A549 (cell line): ENCODE measurements around the gene FAM124B.

Experiments used
- CBX2 ChIP-seq: fragments of 200-600 bp; sonication (generic); IDR thresholded peaks from 2 replicates; pipeline ENCODE4 v1.6.1; 2016; ENCODE audit warnings: low read depth, mild to moderate bottlenecking, borderline replicate concordance
- CHD2 ChIP-seq: fragments of 150-350 bp; IDR thresholded peaks from 2 replicates; pipeline ENCODE4 v1.6.1; 2014; ENCODE audit warnings: low read length; ENCODE audit not compliant: partially characterized antibody
- KDM1A ChIP-seq: fragments of 200-600 bp; sonication (generic); IDR thresholded peaks from 2 replicates; pipeline ENCODE4 v1.6.1; 2016; ENCODE audit warnings: low read depth, mild to moderate bottlenecking
- MAFK ChIP-seq: fragments of 450-650 bp; IDR thresholded peaks from 2 replicates; pipeline ENCODE4 v1.6.1; 2014; ENCODE audit not compliant: partially characterized antibody
- POLR2A ChIP-seq: IDR thresholded peaks from 2 replicates; pipeline ENCODE4 v1.6.1; 2012; ENCODE audit warnings: mild to moderate bottlenecking, low read length
- RARB ChIP-seq: fragments of 250-450 bp; sonication (Bioruptor Pico); IDR thresholded peaks from 2 replicates; pipeline ENCODE4 v1.8.0; 2021; ENCODE audit warnings: mild to moderate bottlenecking, moderate library complexity
- SREBF2 ChIP-seq: fragments of 450-650 bp; IDR thresholded peaks from 2 replicates; pipeline ENCODE4 v1.6.1; 2014; ENCODE audit warnings: mild to moderate bottlenecking, moderate library complexity

DNA sequence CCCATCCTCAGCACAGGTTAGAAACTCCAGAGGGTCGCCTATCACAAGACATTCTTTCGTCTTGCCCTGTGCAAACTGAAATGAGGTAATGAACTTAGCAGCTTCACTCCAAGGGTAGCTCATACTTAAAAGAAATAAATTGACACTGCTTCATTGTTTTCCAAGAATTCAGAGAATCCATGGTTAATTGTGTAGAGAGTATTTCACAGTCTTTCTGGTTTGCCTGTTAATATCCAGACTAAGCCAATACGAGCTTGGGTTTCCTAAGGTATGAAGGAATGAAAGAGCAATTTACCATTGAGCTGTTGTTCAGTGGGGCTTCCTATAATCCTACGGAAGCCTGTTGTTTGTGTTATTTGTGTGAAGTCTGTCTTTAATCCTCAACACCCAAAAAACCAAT lies 58.7 kb downstream of the FAM124B start:
- TF ChIP-seq SREBF2 (no peak), KDM1A (no peak), RARB (CRISPR knock-in tag) (no peak), POLR2A (no peak), CBX2 (no peak), MAFK (no peak), CHD2 (no peak)
